ENCODE results near the gene CYP27B1. TPM values are rescaled to one million over a fixed set of nuclear protein-coding genes. Genes with fewer than 3 reads are reported as not detected.
"Not testable (repeated sequence)": the region's sequence is repeated elsewhere in the genome, so short reads cannot be mapped to it uniquely, and the experiment has no call there.

CYP27B1 gene
- total and polyA plus RNA-seq, 2 donors (not counting 3 experiments of a cell fraction or from before 2014, with no cell fraction given) = 0.62 to 2.7 TPM

DNA sequence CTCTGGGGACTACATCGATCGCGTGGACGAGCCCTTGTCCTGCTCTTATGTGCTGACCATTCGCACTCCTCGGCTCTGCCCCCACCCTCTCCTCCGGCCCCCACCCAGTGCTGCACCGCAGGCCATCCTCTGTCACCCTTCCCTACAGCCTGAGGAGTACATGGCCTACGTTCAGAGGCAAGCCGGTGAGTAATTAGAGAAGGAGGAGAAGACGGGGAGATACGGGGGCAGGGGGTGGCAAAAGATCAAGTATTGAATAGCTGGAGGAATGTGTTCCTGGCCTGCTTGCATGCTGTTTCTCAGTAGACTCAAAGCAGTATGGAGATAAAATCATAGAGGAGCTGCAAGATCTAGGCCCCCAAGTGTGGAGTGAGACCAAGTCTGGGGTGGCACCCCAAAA lies 51.1 kb downstream of the CYP27B1 start:
- Histone ChIP-seq H3K9ac (replicated peaks; ENCODE audit: extremely low read depth, insufficient read depth, low read length) (no peak overlapping the region), H2AFZ (ENCODE audit: low read depth, low read length) (no peak overlapping the region), H3K9me3 (replicated peaks; ENCODE audit: control insufficient read depth, insufficient read depth, low read length) (no peaks in the 10 kb centered on the region), H3K4me2 (ENCODE audit: insufficient read depth, low read length) (no peak overlapping the region), H3K27me3 (ENCODE audit: control insufficient read depth in 2 of 2, insufficient read depth in 2 of 2, low read length in 2 of 2) (no peaks in the 10 kb centered on the region), H3K79me2 (ENCODE audit: control insufficient read depth, insufficient read depth, low read length) (no peaks in the 10 kb centered on the region), H3K4me3 (replicated peaks in 1 of 3; ENCODE audit: insufficient read depth in 1 of 3, low read depth in 1 of 3, low read length in 3 of 3) (no peak overlapping the region), H3K36me3 (ENCODE audit: control insufficient read depth in 2 of 2, extremely low read depth in 1 of 2, insufficient read depth in 2 of 2, low read length in 2 of 2) (peaks cover 0 to 41% of the 10 kb centered on the region in 2 experiments), H4K20me1 (replicated peaks; ENCODE audit: control insufficient read depth, extremely low read depth, insufficient read depth, low read length) (no peaks in the 10 kb centered on the region), H3K27ac (ENCODE audit: insufficient read depth, low read depth, low read length) (no peak overlapping the region), H3K9me1 (replicated peaks; ENCODE audit: control insufficient read depth, extremely low read depth, insufficient read depth, low read length) (no peaks in the 10 kb centered on the region), H3K4me1 (ENCODE audit: control insufficient read depth, extremely low read depth, insufficient read depth, low read length) (no peaks in the 10 kb centered on the region)
- POLR2A ChIA-PET = no interaction called here
- BruUV-seq (replicated peaks) = no TSS peak
- intact Hi-C loops (cut with micrococcal nuclease) = no loop called here
- DNase-seq (ENCODE audit: low read depth, low spot score) (no peak), FAIRE-seq (no peak)
- CTCF ChIA-PET = interaction anchor here (1.3 kb wide), 1 partner anchor 10 kb away, joined by 5 read pairs; no protein-coding TSS in a partner anchor
- dilution Hi-C loops (cut with MboI; ENCODE audit: extremely low pct_ligation_motif_present, low sequenced_read_pairs) = no loop called here
- no peak for TF ChIP-seq FOS (IDR thresholded peaks at IDR 0.05; ENCODE audit: borderline replicate concordance, insufficient read depth, low read length)
- no peak for TF ChIP-seq POLR2AphosphoS5 (IDR thresholded peaks at IDR 0.05; ENCODE audit: insufficient read depth, low read depth, low read length)
- TF ChIP-seq EZH2 (IDR thresholded peaks at IDR 0.05; ENCODE audit: borderline replicate concordance, low read depth, low read length, severe bottlenecking) = no peak
- TF ChIP-seq JUN (IDR thresholded peaks at IDR 0.05; ENCODE audit: borderline replicate concordance, insufficient read depth, insufficient read length, low read depth) = no peak
- no peak for TF ChIP-seq POLR2A (IDR thresholded peaks at IDR 0.05; ENCODE audit: low read depth, low read length)

DNA sequence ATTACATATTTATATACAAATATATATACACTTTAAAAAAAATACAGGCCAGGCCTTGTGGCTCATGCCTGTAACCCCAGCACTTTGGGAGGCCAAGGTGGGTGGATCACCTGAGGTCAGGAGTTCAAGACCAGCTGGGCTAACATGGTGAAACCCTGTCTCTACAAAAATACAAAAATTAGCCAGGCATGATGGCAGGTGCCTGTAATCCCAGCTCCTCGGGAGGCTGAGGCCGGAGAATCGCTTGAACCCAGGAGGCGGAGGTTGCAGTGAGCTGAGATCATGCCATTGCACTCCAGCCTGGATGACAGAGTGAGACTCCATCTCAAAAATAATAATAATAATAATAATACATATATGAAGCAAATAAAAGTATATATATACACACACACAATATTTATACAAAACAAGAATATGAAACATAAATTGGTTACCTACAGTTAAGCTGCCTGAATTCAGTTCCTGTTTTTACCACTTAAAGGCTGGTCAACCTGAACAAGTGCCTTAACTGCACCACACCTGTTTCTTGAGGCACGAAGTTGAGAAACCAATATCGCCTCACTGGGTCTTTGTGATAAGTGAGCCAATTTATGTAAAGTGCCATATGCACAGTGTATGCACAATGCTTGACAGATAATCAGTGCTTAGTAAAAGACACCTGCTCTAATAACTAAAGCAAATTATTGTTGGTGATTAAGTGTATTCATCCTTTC lies 51.7 kb downstream of the CYP27B1 start:
- H3K79me2 ChIP-seq (ENCODE audit: control insufficient read depth, insufficient read depth, low read length); H3K4me2 ChIP-seq (ENCODE audit: insufficient read depth, low read length); H3K27ac ChIP-seq (ENCODE audit: insufficient read depth, low read depth, low read length); POLR2A ChIA-PET; H3K9me1 ChIP-seq (replicated peaks; ENCODE audit: control insufficient read depth, extremely low read depth, insufficient read depth, low read length); H4K20me1 ChIP-seq (replicated peaks; ENCODE audit: control insufficient read depth, extremely low read depth, insufficient read depth, low read length); H3K4me1 ChIP-seq (ENCODE audit: control insufficient read depth, extremely low read depth, insufficient read depth, low read length); intact Hi-C loops (cut with micrococcal nuclease); H3K27me3 ChIP-seq (ENCODE audit: control insufficient read depth in 2 of 2, insufficient read depth in 2 of 2, low read length in 2 of 2); BruUV-seq (replicated peaks); CTCF ChIA-PET; H2AFZ ChIP-seq (ENCODE audit: low read depth, low read length); H3K9me3 ChIP-seq (replicated peaks; ENCODE audit: control insufficient read depth, insufficient read depth, low read length); FAIRE-seq; H3K9ac ChIP-seq (replicated peaks; ENCODE audit: extremely low read depth, insufficient read depth, low read length); DNase-seq (ENCODE audit: low read depth, low spot score); dilution Hi-C loops (cut with MboI; ENCODE audit: extremely low pct_ligation_motif_present, low sequenced_read_pairs); H3K4me3 ChIP-seq (replicated peaks in 1 of 3; ENCODE audit: insufficient read depth in 1 of 3, low read depth in 1 of 3, low read length in 3 of 3): not testable (repeated sequence)
- peaks cover 0 to 38% of the 10 kb centered on the region in 2 experiments for H3K36me3 ChIP-seq (ENCODE audit: control insufficient read depth in 2 of 2, extremely low read depth in 1 of 2, insufficient read depth in 2 of 2, low read length in 2 of 2)

All from endothelial cell of umbilical vein (primary cell).